WI38 (cell line): ENCODE measurements around the gene RIN1.

ENCODE experiments used
- H3K4me3 ChIP-seq: 2 replicates; pipeline ENCODE4 v1.5.1; 2011; ENCODE audit warnings: low read depth, mild to moderate bottlenecking, control low read depth, low read length
- CTCF ChIP-seq: IDR thresholded peaks from 2 replicates; pipeline ENCODE4 v1.5.1; 2012; ENCODE audit warnings: low read depth, mild to moderate bottlenecking, control low read depth, low read length

RIN1 gene

GRCh38 chr11:66309475-66309874, 26.8 kb downstream of the RIN1 start:
- no peak for TF ChIP-seq CTCF
- no peak overlapping the region for H3K4me3 ChIP-seq

GRCh38 chr11:66302656-66303055, 33.6 kb downstream of the RIN1 start:
- TF ChIP-seq CTCF, result no peak
- H3K4me3 ChIP-seq, result no peak overlapping the region

GRCh38 chr11:66299186-66299585, 37.0 kb downstream of the RIN1 start:
- TF ChIP-seq CTCF, result no peak
- H3K4me3 ChIP-seq, result no peak overlapping the region

GRCh38 chr11:66297610-66298009, 38.6 kb downstream of the RIN1 start:
- TF ChIP-seq CTCF, result no peak
- H3K4me3 ChIP-seq, result no peak overlapping the region

GRCh38 chr11:66294626-66295620, 41.3 kb downstream of the RIN1 start:
- H3K4me3 ChIP-seq, result no peak overlapping the region
- no peak for TF ChIP-seq CTCF

GRCh38 chr11:66293777-66294625, 42.2 kb downstream of the RIN1 start:
- no peak overlapping the region for H3K4me3 ChIP-seq
- TF ChIP-seq CTCF, result no peak
